K562 (cell line): ENCODE data around the gene LRRC74B. TPM values are rescaled to one million over a fixed set of nuclear protein-coding genes. Genes with fewer than 3 reads are reported as not detected.

Source experiments
- ARID3A ChIP-seq: IDR thresholded peaks from 2 replicates; pipeline ENCODE4 v1.6.1; 2012; ENCODE audit warnings: low read depth, low read length, improper control_type of control experiment, borderline replicate concordance
- C11orf30 ChIP-seq: fragments of 450-650 bp; IDR thresholded peaks from 2 replicates; pipeline ENCODE4 v1.6.1; 2016; ENCODE audit warnings: low read depth, mild to moderate bottlenecking
- DEAF1 ChIP-seq: fragments of 450-650 bp; formaldehyde crosslinking; IDR thresholded peaks from 2 replicates; pipeline ENCODE4 v1.4.0; 2020; ENCODE audit warnings: mild to moderate bottlenecking, moderate library complexity
- GTF2E2 ChIP-seq: fragments of 200-800 bp; sonication (Bioruptor generic); IDR thresholded peaks from 2 replicates; pipeline ENCODE4 v1.6.1; 2016; ENCODE audit warnings: missing genetic modification characterization, missing compliant biosample characterization
- HLTF ChIP-seq: fragments of 450-650 bp; IDR thresholded peaks from 2 replicates; pipeline ENCODE4 v1.6.1; 2016
- IRF1 ChIP-seq: sonication (generic); formaldehyde crosslinking; IDR thresholded peaks from 2 replicates; pipeline ENCODE4 v1.8.0; 2022; ENCODE audit warnings: missing genetic modification reagents, mild to moderate bottlenecking, borderline replicate concordance
- MLX ChIP-seq, 2 experiments: fragments of 450-650 bp in 1 of 2; sonication (generic) in 1 of 2; formaldehyde crosslinking; conservative IDR thresholded peaks; 2 replicates each; pipeline versions ENCODE4 v1.4.0 to v1.8.1; 2020 to 2022; ENCODE audit warnings: mild to moderate bottlenecking in 1 of 2, missing genetic modification reagents in 1 of 2
- MTF1 ChIP-seq: fragments of 250-450 bp; sonication (Bioruptor Pico); IDR thresholded peaks from 2 replicates; pipeline ENCODE4 v1.9.0; 2021; ENCODE audit warnings: moderate library complexity, mild to moderate bottlenecking, inconsistent platforms, borderline replicate concordance
- NCOA1 ChIP-seq: fragments of 450-650 bp; IDR thresholded peaks from 2 replicates; pipeline ENCODE4 v1.6.1; 2016; ENCODE audit warnings: low read depth
- PHF20 ChIP-seq: fragments of 450-650 bp; IDR thresholded peaks from 2 replicates; pipeline ENCODE4 v1.6.1; 2018; ENCODE audit not compliant: partially characterized antibody
- PYGO2 ChIP-seq: fragments of 450-650 bp; IDR thresholded peaks from 2 replicates; pipeline ENCODE4 v1.6.1; 2016; ENCODE audit warnings: mild to moderate bottlenecking, missing genetic modification characterization, moderate library complexity, missing compliant biosample characterization
- RBM15 ChIP-seq: fragments of 200-400 bp; formaldehyde crosslinking; IDR thresholded peaks from 2 replicates; pipeline ENCODE4 v1.6.1; 2018; ENCODE audit warnings: mild to moderate bottlenecking, low read length, moderate library complexity; ENCODE audit not compliant: insufficient read depth
- RBM39 ChIP-seq: fragments of 200-400 bp; formaldehyde crosslinking; optimal IDR thresholded peaks from 2 replicates; pipeline ENCODE3; 2018; ENCODE audit warnings: low read depth, low read length
- SNRNP70 ChIP-seq: fragments of 200-400 bp; formaldehyde crosslinking; optimal IDR thresholded peaks from 2 replicates; pipeline ENCODE3; 2017; ENCODE audit warnings: low read depth, low read length
- SPI1 ChIP-seq: IDR thresholded peaks from 2 replicates; pipeline ENCODE4 v1.6.1; 2011; ENCODE audit warnings: low read depth, low read length, control low read depth, borderline replicate concordance
- ZNF165 ChIP-seq: fragments of 250-450 bp; sonication (Bioruptor Pico); IDR thresholded peaks from 2 replicates; pipeline ENCODE4 v1.4.0; 2020; ENCODE audit warnings: borderline replicate concordance
- ZNF175 ChIP-seq: fragments of 200-800 bp; sonication (Bioruptor generic); IDR thresholded peaks from 2 replicates; pipeline ENCODE4 v1.6.1; 2016; ENCODE audit warnings: low read depth, mild to moderate bottlenecking, missing genetic modification characterization, missing compliant biosample characterization
- ZNF277 ChIP-seq: fragments of 250-450 bp; sonication (Bioruptor Pico); IDR thresholded peaks from 2 replicates; pipeline ENCODE4 v1.8.0; 2022; ENCODE audit warnings: inconsistent platforms, mild to moderate bottlenecking, moderate library complexity, borderline replicate concordance
- ZNF551 ChIP-seq: fragments of 250-450 bp; sonication (Bioruptor Pico); IDR thresholded peaks from 2 replicates; pipeline ENCODE4 v1.5.0; 2021; ENCODE audit warnings: mild to moderate bottlenecking, moderate library complexity
- ZNF75A ChIP-seq: fragments of 450-650 bp; formaldehyde crosslinking; IDR thresholded peaks from 2 replicates; pipeline ENCODE4 v1.4.0; 2020; ENCODE audit warnings: mild to moderate bottlenecking
- ZNF830 ChIP-seq: fragments of 250-450 bp; sonication (Bioruptor Pico); IDR thresholded peaks from 2 replicates; pipeline ENCODE4 v1.5.0; 2021; ENCODE audit warnings: mild to moderate bottlenecking
- polyA plus RNA-seq, 8 experiments: library from polyadenylated mRNA; depleted of rRNA in 4 of 8; stranded (reverse) in 5 of 8; unstranded in 3 of 8; fragments of >200 nt; fragmentation: Nextera tagmentation in 2 of 8; fragmentation: Illumina TruSeq in 1 of 8; extraction: Ambion mirVana in 2 of 8; extraction: Trizol in 1 of 8; gene quantifications; 2 replicates each; pipeline versions ENCODE4 v1.2.1 to v1.2.3, GENCODE V29; 2011 to 2014; ENCODE audit warnings: inconsistent platforms in 1 of 8, missing spikeins in 1 of 8
- total RNA-seq, 7 experiments: library from RNA; depleted of rRNA in 6 of 7; stranded (reverse); fragments of >200 nt in 6 of 7; fragmentation: Illumina TruSeq in 2 of 7; extraction: Trizol in 2 of 7; gene quantifications; 2 replicates each; pipeline versions ENCODE4 v1.2.1 to v1.2.3, GENCODE V29; 2011 to 2021; ENCODE audit warnings: low replicate concordance in 1 of 7

The LRRC74B gene
- total and polyA plus RNA-seq, 9 of the 15 experiments (the other 6 are each of a cell fraction or from before 2014, with no cell fraction given): not detected

GRCh38 chr22:21009638-21010425 is 35.9 kb upstream of the LRRC74B start (continued):
- no peak for TF ChIP-seq IRF1
- no peak; the same call in 1 of the 2 replicates for TF ChIP-seq PYGO2 (tag)
- TF ChIP-seq ZNF830 (CRISPR knock-in tag): no peak
- no peak for TF ChIP-seq SPI1
- TF ChIP-seq ZNF277 (CRISPR knock-in tag): no peak
- no peak for TF ChIP-seq ZNF75A (CRISPR knock-in tag)
- TF ChIP-seq DEAF1 (CRISPR knock-in tag): no peak
- no peak for TF ChIP-seq PHF20
- no peak for TF ChIP-seq SNRNP70
- no peak for TF ChIP-seq RBM39
- TF ChIP-seq GTF2E2 (tag): no peak
- TF ChIP-seq MTF1 (CRISPR knock-in tag): no peak
- no peak for TF ChIP-seq ZNF175 (CRISPR knock-in tag)
- TF ChIP-seq NCOA1: no peak
- TF ChIP-seq ZNF551 (CRISPR knock-in tag): no peak
- peak in 1 of 2 experiments; percentile 80; a peak in 2 of 4 replicates for TF ChIP-seq MLX (CRISPR knock-in tag; conservative IDR thresholded peaks at IDR 0.05)
- no peak for TF ChIP-seq RBM15
- 0 out of 2 replicates have a peak, but pooled peaks have one; percentile 17 for TF ChIP-seq ZNF165
- TF ChIP-seq HLTF: no peak
- TF ChIP-seq ARID3A: no peak
- TF ChIP-seq C11orf30: no peak
